ENCODE measurements around the gene HLA-DQA1.
"Not testable (repeated sequence)": the region's sequence is repeated elsewhere in the genome, so short reads cannot be mapped to it uniquely, and the experiment has no call there.

HLA-DQA1 gene

DNA sequence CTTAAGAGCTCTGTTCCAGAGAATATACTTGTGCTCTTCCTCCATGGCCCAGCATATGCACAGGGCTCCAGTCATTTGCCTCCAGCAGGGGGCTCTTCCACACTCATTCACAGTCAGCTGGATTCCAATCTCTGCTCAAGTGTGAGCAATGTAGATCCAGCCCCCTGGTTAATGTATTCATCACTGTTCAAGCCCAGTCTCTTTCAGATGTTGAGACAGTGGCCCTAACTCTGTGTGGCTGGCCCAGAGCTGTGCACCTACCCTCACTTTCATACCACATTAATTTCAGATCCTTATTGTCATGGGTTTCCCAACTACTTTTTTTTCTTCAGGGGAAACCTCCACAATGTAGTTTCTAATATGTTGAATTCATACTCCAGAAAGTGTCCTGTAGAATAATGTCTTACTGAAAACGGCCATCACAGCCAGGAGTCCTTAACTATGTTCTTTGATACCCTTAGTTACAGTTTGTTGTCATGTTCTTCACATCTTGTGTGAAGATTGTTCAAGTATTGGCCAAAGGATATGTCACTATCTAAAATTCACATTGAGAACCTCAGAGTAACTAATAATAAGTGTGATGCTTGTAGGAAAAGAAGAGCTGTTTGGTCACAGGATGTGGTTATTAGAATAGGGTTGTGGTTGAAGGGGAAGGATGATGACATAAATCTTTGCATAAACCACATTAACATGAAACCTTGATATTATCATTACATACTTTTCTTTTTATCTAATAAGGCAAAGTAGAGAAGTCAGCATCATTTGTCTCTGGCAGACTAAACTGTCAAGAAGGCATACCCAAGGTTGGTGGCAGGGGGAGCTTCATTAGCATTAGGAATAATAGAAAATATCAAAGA lies 14.4 kb upstream of the HLA-DQA1 start:
- no peak for DNase-seq (ENCODE audit: low read depth)

DNA sequence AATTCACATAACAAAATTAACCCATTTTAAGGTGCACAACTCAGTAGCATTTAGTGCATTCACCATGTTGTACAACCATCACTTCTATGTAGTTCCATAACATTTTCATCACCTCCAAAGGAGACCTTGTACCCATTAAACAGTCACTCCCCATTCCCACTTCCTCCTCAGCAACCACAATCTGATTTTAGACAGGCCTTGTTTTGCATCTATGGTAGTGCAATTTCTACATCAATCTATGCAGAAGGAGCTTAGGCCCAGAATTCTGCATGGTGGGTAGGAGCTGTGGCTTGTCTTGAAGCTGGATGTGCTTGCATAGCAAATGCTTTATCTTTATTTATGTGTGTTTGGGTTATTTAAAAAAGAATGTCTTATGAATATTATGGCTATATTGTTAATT lies 13.5 kb upstream of the HLA-DQA1 start:
- no peak for DNase-seq (ENCODE audit: low read depth)

DNA sequence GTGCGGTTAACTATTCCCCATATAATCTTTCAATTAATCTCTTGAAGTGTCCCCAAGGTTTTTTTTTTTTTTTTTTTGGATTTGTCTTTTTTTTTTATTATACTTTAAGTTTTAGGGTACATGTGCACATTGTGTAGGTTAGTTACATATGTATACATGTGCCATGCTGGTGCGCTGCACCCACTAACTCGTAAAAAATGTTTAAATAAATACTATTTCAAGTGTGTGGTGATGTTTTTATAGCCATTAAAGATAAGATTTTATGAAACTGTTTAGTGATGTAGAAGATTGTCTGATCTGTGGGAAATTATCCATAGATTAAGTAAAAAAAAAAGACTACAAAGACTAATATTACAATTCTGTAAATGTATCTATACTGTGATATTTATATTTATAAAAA lies 12.6 kb upstream of the HLA-DQA1 start:
- DNase-seq (ENCODE audit: low read depth) = no peak

DNA sequence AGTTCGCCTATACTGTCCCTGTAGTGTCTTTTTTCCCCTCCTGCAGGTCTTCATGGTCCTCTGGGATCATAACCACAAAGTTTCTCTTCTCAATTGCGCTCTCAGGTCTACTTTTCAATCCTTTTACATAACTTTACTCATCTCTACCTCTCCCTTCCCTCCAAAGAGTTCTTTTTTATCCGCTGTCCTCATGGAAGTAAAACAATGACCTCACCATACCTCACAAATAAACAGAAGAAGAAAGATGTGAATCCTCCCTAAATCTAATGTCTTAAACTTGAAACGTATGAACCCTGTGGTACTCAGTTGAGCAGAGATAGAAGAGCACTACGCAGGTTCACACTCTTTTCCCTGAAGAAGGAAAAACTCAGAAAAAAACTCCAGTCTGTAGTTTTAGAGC lies 12.1 kb upstream of the HLA-DQA1 start:
- no peak for DNase-seq (ENCODE audit: low read depth)

DNA sequence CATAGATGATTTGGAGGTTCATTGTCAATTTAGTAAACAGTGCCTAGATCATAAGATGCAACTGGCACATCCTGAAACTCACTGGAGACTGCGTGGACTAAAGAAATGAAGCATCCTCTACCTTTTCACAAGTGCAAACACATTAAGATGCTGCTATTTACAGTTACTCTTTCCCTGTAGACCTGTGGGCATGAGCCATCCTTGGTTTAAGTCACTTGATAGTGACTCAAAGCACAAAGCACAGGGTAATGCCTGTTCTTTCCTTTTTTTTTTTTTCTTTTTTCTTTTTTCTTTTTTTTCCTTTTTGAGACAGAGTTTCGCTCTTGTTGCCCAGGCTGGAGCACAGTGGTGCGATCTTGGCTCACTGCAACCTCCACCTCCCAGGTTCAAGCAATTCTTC lies 10.0 kb upstream of the HLA-DQA1 start:
- no peak for DNase-seq (ENCODE audit: low read depth)

DNA sequence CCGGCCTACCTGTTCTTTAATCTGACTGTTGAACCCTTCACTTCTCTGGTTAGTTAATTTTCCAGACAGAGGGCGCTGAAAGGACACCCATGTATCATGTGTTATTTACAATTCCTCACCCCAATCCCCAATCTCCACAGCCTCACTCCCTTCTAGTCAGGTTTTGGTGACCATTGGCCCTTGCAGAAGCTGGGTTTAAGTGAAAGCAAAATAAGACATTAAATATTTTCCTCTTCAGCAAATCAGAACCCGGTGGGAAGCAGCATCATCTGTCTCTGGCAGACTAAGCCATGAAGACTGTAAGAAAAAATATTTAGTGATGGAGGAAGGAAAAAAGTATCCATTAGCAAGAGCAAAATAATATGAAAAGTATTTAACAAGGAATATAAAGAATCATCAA lies 9.4 kb upstream of the HLA-DQA1 start:
- no peak for DNase-seq (ENCODE audit: low read depth)

DNA sequence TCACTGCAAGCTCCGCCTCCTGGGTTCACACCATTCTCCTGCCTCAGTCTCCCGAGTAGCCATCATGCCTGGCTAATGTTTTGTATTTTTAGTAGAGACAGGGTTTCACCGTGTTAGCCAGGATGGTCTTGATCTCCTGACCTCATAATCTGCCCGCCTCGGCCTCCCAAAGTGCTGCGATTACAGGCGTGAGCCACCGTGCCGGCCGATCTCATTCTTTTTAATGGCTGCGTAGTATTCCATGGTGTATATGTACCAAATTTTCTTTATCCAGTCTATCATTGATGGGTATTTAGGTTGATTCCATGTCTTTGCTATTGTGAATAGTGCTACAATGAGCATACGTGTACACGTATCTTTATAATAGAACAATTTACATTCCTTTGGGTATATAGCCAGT lies 7.4 kb upstream of the HLA-DQA1 start:
- DNase-seq (ENCODE audit: low read depth) = not testable (repeated sequence)

DNA sequence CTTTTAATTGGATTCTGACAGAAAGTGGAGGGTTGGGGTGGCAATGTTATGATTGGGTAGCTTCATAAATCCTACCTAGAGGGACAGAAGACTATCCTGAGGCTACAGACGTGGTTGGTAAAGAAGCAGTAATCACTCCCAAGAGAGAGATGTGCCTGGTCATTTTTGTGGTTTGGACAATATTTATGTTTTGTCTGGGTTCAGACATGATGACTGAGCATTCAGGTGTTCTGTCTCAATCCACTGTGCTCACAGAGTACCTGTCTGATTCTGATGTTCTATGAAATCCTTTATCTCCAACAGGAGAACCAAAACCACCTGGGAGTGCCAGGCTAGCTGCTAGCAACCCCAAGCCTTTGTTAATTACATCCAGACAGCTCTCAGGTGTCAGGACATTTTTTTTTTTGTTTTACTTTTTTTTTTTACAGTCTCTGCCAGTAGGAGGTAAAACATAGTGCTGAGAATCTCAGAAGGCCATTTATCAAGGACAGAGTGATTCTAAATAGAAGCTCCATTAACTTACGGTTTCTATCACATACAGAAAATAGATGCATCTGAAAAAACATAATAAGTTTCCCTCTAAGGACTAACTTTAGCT lies 1.6 kb upstream of the HLA-DQA1 start:
- DNase-seq (ENCODE audit: low read depth) = no peak

DNA sequence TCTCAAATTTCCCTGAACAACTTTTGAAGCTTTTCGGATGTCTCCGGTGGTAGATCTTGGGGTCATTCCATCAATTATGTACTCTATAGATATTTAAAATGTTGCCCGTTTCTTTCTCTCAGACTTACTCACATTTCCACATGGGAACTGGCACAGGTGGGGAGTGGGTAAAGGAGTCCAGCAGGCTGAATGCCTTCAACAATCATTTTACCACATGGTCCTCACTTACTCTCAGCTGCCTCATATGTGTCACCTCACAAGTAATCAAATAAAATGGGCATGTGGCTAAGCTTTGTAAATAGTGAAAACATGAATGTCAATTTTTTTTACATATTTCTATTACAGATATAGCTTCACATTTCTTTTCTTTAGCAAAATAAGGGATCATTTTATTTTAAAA lies 677 bp downstream of the HLA-DQA1 start:
- no peak for DNase-seq (ENCODE audit: low read depth)

DNA sequence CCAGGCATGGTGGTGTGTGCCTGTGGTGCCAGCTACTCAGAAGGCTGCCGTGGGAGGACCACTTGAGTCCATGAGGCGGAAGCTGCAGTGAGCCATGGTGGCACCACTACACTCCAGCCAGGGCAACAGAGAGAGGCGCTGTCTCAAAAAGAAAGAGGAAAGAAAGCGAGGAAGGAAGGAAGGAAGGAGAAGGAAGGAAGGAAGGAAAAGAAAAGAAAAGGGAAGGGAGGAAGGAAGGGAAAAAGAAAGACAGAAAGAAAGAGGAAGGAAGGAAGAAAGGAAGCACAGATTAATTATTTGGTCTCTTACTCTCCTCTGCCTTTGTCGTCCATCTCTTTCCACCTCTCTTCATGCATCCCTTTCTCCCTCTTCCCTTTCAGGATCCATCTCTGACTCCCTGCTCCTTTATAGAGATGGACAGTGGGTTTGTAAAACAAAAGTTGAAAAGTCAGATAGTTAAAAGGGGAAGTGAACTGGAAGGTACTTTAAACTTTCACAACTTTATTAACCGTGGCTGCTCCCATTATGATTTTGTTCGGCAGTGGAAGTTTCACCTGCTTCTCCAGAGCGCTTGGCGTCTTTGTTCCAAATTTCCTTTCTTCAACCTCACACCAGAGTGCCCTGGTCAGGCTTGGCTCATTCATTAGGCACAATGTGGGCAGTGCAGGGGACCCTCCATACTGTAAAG lies 1.5 kb downstream of the HLA-DQA1 start:
- DNase-seq (ENCODE audit: low read depth) = no peak

DNA sequence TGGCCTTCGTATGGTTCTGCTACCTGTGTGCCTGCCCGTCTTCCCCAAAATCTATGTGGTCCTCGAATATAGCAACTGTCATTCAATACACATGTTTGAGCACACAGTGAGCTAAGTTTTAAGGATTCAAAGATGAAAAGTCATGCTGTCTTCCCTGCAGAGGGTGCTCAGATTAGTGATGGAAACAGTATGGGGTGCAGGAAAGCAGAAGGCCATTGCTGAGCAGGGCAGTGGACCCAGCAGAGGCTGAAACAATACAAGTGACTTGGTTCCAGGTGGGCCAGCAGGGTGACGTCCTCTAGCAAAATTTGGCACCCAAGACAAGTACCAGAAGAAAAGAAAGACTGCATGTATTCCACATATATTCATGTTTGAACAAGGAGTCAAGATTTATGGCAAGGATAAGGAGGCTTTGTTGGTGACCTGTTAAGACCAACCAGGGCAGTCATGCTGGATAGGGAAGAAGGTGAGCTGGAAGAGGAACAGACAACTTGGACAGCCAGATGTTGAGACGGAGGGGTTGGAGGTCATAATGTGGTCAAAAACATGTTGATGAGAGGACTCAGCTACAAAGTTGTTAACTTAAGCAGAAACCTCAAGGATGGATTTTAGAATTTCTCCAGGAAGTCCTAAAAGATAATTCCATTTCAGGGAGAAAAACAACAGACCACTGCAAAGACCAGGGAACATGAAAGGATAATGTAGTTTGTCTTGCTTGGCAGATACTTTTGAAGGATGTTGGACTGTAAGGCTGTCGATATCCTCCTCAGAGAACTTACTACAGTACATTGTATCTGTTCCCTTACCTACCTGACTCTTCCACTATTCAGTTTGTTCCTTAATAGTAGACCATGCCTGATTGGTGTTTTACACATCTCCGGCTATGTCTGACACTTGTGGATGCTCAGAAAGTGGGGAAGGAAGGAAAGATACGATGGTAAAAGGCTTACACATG lies 2.5 kb downstream of the HLA-DQA1 start:
- DNase-seq (ENCODE audit: low read depth) = no peak

DNA sequence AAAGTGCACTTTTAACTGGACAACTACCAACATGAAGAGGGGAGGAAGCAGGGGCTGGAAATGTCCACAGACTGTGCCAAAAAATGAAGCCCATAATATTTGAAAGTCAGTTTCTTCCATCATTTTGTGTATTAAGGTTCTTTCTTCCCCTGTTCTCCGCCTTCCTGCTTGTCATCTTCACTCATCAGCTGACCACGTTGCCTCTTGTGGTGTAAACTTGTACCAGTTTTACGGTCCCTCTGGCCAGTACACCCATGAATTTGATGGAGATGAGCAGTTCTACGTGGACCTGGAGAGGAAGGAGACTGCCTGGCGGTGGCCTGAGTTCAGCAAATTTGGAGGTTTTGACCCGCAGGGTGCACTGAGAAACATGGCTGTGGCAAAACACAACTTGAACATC lies 3.9 kb downstream of the HLA-DQA1 start:
- no peak for DNase-seq (ENCODE audit: low read depth)

DNA sequence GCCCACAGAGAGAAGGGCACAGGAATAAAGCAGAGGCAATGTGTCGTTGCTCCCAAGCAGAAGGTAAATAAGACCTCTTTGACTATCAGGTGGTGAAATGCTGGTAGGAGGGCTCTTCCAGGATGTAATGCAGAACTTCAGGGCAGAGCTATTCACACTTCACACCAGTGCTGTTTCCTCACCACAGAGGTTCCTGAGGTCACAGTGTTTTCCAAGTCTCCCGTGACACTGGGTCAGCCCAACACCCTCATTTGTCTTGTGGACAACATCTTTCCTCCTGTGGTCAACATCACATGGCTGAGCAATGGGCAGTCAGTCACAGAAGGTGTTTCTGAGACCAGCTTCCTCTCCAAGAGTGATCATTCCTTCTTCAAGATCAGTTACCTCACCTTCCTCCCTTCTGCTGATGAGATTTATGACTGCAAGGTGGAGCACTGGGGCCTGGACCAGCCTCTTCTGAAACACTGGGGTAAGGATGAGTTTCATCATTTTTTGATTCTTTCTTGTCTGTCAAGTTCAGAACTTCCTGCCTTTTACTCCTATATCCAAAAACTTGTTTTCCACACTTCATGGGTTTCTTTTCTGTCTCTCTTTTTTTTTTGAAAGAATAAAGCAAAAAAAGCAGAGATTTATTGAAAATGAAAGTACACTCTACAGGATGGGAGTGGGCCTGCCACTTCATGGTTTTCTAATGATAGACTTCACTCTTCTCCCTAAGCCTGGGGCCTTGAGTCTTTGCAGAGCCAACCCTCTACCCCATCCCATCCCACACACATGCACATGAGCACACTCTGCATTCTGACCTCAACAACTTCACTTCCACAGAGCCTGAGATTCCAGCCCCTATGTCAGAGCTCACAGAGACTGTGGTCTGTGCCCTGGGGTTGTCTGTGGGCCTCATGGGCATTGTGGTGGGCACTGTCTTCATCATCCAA lies 4.8 kb downstream of the HLA-DQA1 start:
- not testable (repeated sequence) for DNase-seq (ENCODE audit: low read depth)

DNA sequence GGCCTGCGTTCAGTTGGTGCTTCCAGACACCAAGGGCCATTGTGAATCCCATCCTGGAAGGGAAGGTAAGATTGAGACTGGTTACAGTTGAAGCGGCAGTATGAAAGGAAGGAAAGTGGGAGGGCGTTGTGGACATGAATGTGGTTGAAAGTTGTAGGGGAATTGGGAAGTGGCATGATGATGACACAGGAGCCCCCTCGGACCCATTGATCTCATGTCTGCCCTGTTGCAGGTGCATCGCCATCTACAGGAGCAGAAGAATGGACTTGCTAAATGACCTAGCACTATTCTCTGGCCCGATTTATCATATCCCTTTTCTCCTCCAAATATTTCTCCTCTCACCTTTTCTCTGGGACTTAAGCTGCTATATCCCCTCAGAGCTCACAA lies 5.5 kb downstream of the HLA-DQA1 start:
- no peak for DNase-seq (ENCODE audit: low read depth)

DNA sequence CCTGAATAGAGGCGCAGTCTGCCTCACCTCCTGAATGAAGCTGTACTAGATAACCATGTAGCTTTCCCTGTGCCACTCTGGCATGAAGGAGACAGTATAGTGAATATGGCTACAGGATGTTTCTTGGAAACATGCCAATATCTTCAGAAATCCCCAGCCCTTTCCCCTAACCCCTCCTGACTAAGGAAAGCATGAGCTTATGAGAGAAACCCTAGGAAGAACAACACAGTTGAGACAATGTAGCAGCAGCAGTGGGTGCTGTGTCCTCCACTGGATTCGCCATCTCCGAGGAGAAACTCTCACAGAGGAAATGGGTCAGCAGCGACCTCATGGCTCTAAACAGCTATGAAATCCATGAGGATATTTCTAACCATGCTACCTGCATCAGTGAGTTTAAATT lies 6.7 kb downstream of the HLA-DQA1 start:
- no peak for DNase-seq (ENCODE audit: low read depth)

DNA sequence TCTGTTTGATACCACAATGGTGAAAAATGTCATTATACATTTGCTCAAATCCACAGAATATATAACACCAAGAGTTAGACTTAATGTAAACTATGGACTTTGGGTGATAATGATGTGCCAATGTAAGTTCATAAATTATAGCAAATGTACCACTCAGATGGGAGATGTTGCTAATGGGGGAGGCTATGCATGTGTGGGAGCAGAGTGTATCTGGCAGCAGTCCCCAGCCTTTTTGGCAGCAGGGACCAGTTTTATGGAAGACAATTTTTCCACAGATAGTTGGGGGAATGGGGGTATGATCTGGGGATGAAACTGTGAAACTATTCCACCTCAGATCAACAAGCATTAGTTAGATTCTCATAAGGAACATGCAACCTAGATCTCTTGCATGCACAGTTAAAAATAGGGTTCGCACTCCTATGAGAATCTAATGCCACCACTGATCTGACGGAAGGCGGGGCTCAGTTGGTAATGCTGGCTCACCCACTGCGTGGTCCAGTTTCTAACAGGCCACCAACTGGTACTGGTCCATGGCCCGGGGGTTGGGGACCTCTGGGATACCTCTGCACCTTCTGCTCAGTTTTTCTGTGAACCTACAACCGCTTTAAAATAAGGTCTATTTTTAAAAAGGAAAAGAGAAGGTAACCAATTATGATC lies 8.0 kb downstream of the HLA-DQA1 start:
- DNase-seq (ENCODE audit: low read depth) = no peak

DNA sequence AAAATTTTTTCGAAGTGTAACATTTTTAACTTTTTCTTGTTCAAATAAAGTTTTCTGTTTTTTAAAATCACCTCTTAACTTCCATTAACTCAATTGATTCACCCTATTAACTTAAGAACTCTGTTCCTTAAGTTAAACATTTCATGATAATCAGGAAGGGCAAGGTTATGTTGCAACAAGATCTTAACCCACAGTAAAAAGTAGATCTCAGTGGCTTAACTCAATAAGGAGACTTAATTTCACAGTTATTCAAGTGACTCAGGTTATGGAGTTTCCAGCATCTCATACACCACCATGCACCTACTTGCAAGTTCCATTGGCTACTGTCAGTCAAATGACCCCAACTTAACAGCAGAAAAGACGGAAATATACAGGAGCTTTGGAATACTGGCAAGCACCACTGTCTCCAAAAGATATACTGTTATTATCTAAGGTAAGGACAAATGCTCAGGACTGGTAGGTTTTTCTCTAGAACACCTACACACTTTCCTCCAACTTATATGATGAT lies 18.1 kb downstream of the HLA-DQA1 start:
- no peak for DNase-seq (ENCODE audit: low read depth)

DNA sequence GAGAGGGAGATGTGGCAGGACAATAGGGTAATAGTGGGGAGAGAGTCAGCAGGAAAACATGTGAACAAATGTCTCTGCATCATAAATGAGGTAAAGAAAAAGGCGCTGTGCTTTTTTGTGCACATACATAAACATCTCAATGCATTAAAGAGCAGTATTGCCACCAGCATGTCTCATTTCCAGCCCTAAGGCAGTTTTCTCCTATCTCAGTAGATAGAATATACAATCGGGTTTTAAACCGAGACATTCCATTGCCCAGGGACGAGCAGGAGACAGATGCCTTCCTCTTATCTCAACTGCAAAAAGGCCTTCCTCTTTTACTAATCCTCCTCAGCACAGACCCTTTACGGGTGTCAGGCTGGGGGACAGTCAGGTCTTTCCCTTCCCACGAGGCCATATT lies 20.1 kb downstream of the HLA-DQA1 start:
- DNase-seq (ENCODE audit: low read depth) = not testable (repeated sequence)

DNA sequence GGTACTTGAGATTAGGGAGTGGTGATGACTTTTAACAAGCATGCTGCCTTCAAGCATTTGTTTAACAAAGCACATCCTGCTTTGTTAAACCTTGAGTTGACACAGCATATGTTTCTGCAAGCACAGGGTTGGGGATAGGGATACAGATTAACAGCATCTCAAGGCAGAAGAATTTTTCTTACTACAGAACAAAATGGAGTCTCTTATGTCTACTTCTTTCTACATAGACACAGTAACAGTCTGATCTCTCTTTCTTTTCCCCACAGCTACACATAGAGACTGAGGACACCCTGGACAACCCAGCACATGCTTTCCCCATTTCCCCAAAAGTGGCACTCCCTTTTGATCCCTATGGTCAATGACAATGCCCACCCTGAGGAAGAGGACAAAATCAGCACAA lies 20.6 kb downstream of the HLA-DQA1 start:
- DNase-seq (ENCODE audit: low read depth) = not testable (repeated sequence)

DNA sequence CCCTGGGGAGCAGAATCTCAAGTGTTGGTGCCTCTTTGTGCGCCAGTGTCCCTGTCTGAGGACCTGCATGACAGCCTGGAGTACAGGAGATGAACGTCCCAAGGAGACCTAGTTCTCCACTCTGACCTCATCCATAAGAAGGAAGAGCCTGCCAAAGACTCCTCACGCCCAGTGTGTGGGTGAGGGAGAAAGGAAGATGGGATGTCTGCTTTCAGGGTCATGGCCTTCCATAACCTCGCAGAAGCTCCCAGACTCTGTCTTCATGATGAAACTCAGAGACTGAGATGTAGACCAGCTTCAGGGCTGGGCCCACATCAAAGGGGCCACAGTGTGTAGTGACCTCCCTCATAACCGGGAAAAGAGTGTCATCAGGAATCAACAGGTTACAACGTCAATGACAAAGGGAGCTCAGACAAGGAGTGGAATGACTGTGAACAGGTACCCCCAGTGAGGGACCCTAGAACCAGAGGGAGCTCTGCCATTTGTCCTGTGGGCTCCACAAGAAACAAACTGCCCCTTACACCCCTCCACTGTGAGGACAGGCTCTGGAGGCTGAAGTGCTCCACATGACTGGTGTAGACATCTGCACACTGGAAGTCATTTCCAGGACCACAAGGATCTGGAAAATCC lies 21.2 kb downstream of the HLA-DQA1 start:
- DNase-seq (ENCODE audit: low read depth) = no peak

All from activated T-helper 1 cell treated with Interleukin-2 at 50 U/mL for 16 hours (primary cell).